Fibroblast of upper back skin (primary cell): ENCODE measurements around the gene PRKCSH.
"Not testable (repeated sequence)": the region's sequence is repeated elsewhere in the genome, so short reads cannot be mapped to it uniquely, and the experiment has no call there.

Source experiments
- DNase-seq: peaks from one replicate; pipeline ENCODE4 v3.0.0-alpha.2; 2013

PRKCSH gene, protein sequence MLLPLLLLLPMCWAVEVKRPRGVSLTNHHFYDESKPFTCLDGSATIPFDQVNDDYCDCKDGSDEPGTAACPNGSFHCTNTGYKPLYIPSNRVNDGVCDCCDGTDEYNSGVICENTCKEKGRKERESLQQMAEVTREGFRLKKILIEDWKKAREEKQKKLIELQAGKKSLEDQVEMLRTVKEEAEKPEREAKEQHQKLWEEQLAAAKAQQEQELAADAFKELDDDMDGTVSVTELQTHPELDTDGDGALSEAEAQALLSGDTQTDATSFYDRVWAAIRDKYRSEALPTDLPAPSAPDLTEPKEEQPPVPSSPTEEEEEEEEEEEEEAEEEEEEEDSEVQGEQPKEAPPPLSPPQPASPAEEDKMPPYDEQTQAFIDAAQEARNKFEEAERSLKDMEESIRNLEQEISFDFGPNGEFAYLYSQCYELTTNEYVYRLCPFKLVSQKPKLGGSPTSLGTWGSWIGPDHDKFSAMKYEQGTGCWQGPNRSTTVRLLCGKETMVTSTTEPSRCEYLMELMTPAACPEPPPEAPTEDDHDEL

DNA sequence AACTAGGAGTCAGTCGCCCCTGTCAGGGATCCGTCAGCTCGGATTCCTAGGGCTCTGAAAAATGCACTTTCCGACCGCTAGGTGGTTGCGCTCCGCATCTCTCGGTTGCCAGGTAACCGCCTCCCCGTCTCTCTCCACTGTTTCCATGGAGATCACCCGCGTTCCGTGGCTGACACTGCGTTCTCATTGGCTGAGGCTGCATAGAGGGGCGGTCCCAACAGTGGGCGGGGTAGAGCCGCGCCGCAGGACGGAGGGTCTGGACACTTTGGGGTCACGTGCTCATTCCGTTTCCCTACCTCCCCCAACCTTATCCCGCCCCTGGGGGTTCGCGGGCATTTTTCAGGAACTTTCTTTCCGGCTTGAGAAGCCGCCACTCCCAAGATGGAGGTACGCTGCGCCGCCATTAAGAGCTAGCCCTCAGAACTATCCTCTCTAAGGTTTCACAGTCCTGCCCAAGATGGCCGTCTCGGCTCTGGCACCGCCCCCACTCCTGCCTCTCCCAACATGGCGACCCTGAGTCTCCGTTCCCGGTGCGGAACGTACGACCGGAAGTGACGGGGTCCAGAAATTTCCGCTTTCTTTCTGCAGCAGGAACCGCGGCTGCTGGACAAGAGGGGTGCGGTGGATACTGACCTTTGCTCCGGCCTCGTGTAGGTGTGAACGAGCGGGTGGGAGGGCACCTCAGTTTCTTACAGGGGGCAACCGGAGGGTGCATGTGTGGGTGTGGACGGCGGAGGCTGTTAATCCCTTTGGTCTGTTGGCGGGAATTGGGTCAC, at the start of gene PRKCSH, which contains the start of gene ODAD3:
TSS of gene PRKCSH (plus strand) at position 579 of the 776 bp plus-strand sequence. CDS start 483 bp downstream, outside the sequence.
TSS of gene ODAD3 (minus strand) at position 65 of the 776 bp plus-strand sequence. CDS start 105 bp downstream, outside the sequence.
- DNase-seq = peak; percentile 100

DNA sequence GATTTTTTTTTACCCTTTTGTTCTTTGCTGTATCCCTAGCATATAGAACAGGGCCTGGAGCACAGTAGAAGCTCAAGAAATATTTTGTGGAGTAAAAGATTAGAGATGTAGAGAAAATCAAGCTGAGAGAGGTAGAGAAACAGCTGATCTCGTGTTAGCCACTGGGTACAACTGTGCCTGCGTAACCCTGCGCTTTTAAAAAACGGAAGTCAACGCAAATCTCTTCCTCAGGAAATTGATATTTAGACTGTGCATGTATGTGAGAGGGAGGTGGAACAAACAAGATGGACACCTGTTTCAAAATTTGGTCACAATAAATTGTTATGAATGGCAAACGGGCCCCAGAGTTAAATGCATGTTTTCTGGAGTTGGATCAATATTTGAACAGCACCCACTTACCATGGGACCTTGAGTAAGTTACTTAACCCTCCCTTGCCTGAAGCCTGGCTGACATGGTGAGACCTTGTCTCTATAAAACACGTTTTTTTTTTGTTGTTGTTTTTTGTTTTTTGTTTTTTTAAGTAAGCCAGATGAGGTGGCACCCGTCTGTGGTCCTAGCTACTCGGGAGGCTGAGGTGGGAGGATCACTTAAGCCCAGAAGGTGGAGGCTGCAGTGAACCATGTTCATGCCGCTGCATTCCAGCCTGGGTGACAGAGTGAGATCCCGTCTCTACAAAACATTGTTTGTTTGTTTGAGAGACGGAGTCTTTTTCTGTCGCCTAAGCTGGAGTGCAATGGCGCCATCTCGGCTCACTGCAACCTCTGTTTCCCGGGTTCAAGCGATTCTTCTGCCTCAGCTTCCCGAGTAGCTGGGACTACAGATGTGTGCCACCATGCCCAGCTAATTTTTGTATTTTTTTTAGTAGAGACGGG, 48.0 kb upstream of the PRKCSH start:
- no peak for DNase-seq

DNA sequence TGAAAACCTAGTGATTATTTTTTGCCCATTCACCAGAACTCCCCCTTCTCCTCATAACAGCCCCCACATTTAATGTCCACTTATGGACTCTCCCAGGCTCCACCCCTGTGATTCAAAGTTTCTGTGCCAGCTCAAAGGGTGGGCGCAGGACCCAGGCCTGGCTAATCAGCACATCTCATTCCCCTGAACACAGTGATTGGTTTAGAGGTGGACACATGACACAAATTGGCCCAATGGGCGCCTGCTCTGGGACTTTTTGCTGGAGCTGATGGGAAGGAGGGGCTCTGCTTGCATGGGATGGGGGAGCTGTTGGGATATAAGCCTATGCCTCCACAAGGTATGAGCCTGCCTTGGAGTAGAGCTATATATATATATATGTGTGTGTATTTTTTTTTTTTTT, 45.1 kb upstream of the PRKCSH start:
- DNase-seq = no peak

DNA sequence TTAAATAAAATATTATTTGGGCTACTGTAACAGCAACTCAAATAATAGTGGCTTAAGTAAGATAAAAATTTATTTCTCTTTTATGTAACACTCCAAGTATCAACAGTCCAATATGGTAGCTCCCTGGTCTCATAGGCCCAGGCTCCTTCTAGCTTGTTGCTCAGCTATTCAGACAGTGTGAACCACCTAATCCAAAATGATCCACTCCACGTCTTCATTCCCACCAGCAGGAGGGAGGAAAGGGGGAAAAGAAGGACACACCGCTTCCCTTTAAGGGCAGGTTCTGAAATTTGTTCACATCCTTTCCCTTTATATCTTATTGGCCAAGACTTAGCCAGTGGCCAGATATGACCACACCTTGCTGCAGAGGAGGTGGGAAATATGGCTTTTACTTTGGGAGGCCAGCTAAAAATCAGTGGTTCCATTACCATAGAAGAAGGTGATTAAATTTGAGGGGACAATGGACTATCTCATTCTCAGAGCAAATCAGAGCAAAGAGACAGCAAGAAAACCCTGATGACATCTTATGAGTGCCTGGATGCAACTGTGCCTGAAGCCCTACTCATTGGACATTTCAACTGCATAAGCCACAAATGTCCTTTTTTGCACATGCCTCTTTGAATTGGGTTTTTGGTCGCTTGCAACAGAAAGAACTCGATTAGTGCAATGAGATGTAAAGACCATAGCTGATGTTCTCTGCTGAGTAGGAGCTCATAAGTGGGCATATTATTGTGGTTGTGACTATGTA, 44.3 kb upstream of the PRKCSH start:
- no peak for DNase-seq

DNA sequence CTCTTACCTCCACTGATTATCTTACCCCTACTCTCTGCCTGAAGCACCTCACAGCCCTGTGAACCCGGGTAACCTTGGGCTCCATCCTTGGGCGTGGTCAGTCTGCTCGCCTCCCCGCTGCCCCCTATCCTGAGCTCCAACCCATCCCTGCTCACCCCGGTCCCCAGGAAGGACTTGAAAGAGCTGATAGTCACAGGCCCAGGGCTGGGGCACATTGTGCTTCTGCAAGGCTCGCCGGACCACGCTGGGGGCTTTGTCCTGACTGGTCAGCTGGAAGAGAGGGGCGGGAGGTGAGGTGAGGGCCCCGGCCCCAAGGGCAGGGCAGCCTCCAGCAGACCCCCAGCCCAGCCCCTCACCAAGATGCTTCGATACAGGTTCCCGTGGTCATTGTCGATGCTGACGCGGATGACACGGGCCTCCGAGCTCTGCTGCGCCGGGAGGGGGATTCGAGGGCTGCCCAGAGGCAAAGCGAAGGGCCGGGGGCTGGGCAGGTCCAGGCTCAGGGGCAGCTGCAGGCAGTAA, 38.3 kb upstream of the PRKCSH start:
- DNase-seq = no peak

DNA sequence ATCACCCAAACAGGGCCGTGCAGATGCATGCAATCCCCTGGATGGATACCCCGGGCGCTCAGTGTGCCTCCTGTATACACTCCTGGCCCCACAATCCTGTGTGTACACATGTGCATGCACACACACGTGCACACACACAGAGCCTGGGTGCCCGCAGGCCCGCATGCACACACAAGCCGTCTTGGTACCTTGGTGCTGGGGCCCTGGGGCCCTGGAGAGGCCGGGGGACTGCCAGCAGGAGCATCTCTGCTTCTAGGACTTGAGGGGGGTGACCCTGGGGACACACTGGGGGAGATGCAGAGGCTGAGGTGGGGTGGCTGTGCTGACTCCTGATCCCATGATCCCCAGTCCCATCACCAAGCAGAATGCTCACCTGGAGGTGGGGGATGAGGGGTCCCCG, 35.8 kb upstream of the PRKCSH start:
- DNase-seq = no peak

DNA sequence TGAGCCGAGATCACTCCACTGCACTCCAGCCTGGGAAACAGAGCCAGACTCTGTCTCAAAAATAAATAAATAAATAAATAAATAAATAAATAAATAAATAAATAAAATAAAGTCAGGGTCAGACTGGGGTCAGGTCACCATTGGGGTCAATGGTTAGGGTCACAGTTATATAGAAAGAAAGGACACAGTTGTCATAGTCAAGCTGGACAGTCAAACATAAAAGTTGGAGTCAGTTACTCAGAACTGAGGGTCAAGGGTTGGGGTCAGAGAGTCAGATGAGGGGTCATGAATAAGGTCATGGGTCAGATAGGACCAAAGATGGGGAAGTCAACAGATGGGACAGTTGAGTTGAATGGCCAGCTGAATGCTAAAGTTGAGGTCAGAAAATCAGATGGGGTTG, 34.6 kb upstream of the PRKCSH start:
- no peak for DNase-seq

DNA sequence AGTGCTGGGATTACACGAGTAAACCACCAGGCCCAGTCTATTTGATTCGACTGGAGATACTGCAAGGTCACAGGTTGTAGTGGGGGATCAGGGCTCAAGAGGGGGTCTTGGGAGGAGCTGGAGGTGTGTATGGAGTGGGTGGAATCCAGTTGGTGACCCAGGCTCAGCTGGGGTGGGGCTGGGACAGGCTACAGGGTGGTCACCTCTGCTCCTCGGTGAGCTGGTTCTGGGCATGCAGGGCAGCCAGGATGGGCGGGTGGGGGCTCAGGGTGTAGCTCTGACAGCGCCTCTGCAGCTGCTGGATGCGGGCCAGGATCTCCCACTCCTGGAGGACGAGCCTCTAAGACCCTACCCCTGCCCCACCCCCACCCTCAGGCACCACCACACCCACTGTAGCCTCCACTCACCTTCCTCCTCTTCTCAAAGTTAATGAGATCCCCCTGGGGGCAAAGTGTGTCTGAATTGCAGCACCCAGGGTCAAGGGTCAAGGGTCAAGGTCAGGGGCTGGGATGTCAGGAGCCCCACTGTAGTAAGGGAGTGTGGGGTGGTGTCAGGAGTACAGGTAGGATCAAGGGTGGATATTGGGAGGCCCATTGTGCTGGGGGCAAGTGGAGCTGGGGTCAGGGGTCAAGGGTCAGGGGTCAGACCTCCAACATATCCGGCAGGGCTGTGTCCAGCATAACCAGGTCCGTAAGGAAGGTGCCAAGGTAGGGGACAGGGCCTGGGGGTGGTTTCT, 33.5 kb upstream of the PRKCSH start:
- DNase-seq = no peak

DNA sequence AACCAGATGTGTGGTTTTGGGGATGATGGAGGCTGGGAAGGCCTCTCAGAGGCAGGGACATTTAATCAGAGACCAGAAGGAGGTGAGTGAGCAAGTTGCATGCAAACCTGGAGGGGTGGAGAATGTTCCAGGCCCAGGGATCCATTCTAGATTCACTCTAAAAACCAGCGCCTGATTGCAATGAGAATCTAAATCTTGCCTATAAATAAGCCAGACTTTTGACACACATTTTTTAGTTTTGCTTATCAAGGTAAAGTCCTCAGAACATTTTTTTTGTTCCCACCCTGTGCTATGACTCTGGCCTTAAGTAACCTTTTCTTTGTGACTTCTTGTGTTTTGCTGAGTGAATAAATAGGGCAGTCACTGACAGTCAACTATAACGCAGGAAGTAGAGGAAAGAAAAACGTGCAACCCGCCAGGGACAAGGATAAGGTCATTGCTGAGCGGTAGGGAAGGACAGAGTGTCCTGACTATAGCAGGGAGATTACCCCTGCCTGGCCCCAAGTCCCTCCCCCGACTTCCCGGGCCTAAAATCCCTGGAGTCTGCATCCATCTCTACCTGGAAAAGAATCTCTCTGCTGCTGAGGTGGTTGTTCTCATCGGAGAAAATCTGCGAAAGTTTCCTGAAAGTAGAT, 30.7 kb upstream of the PRKCSH start:
- DNase-seq = no peak

DNA sequence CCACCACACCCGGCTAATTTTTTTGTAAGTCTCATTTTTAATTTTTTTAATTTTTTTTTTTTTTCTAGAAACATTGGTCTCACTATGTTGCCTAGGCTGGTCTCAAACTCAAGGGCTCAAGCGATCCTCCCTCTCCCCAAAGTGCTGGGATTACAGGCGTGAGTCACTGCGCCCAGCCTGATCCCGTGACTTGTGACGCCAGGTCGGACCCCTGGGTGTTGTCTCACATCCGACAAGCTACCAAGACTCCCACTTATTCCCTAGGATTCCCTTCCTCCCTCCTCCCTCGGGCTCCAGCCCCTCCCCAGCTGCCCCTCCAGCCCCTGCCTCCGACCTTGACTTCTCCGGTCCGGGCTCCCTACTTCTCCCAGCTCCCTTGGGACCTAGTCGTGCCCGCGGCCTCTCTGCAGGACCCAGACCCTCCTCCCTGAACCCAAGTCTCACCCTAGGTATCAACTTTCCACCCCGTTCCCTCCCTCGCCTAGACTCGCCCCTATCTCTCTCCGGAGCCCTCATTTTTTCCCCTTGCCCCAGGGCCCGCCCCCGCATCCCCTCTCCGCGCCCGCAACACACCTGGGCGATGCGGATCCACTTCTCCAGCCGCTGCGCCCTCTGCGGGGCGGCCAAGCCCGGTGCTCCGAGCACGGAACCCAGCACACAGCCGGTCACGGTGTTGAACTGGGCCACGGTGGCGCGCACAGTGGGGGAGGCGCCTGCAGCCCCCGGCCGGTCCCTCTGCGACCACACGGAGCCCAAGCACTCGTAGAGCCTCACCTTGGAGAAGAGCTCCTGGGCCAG, 29.4 kb upstream of the PRKCSH start:
- DNase-seq = no peak

DNA sequence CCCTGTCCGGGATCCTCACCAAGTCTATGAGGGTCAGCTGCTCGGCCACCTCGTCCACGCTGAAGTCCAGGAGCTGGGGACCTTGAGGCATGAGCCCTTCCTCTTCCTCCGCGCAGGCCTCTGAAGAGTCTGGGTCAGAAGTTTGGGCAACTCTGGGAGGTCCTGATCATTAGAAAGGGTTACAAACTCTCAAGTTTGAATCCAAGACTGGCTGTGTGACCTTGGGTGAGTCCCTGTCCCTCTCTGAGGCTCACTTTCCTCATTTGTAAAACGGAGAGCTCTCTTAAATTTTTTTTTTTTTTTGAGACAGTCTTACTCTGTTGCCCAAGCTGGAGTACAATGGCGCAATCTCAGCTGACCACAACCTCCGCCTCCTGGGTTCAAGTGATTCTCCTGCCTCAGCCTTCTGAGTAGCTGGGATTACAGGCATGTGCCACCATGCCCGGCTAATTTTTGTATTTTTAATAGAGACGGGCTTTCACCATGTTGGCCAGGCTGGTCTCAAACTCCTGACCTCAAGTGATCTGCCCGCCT, 28.7 kb upstream of the PRKCSH start:
- not testable (repeated sequence) for DNase-seq

DNA sequence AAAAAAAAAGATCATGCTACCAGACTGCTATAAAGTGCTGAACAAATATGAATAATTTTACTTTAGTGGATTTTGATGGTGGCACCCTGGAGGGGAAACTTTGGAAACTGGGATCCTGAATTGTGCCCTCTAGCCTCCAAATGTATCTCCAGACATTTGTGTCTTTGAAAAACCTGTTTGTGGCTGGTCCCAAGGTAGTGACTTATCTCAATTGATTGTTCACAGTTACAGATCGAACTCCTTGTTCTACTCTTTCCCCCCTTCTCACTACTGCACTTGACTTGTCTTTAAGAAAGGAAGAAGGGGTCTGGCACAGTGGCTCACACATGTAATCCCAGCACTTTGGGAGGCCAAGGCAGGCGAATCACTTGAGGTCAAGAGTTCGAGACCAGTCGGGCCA, 26.8 kb upstream of the PRKCSH start:
- no peak for DNase-seq

DNA sequence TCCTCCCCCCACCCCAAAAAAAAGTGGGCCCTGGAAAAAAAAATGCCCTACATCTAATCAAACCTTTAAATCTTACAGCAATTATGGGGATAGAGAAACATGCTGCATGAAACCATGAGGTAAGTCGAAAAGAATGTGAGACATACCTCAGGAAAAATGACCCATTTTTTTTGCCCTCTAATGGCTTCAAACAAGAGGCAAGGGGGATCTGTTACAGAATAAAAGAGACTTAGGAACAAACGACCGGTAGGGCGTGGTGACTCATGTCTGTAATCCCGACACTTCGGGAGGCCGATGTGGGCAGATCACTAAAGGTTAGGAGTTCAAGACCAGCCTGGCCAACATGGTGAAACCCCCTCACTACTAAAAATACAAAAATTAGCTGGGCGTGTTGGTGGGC, 24.8 kb upstream of the PRKCSH start:
- DNase-seq = peak; percentile 40

DNA sequence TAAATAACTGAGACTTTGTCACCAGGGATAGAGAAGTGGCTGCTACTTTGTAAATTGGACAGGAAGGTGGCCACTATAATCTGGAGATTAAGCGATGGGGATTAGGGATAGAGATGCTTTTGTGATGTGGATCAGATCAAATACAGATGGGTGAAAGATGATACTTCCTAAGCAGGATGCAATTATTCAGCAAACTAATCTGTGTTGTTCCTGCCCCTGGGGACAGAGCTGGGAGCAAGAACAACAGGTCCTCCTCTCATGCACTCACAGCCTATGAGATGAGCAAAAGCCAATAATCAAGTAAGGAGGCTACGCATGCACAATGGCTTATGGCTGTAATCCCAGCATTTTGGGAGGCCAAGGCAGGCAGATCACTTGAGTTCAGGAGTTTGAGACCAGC, 20.9 kb upstream of the PRKCSH start:
- no peak for DNase-seq

DNA sequence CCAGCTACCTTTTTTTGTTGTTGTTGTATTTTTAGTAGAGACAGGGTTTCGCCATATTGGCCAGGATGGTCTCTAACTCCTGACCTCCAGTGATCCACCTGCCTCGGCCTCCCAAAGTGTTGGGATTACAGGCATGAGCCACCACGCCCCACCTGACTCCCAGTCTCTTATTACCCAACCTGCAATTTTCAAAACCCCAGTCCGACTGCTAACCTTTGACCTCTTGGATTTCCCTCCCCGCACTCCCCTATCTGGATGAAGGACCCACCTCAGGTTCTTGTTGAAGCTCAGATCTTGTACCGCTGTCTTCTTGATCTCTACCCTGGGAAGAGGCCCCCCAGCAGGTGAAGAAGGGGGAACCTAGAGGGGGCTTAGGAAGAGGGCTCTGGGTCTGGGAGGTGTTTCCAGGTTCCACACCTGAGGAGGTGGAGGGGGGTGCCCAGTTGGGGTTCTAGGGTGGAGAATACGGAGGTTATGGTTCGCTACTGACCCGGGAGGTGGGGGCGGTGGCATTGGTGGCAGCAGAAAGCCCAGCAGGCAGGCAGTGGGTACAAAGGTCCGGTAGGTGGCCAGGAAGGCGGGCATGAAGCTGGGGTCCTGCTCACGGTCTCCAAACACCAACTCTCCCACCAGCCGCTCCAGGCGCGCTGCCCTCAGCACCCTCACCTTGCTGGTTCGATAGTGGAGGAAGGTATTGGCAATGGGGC, 18.9 kb upstream of the PRKCSH start:
- DNase-seq = no peak

DNA sequence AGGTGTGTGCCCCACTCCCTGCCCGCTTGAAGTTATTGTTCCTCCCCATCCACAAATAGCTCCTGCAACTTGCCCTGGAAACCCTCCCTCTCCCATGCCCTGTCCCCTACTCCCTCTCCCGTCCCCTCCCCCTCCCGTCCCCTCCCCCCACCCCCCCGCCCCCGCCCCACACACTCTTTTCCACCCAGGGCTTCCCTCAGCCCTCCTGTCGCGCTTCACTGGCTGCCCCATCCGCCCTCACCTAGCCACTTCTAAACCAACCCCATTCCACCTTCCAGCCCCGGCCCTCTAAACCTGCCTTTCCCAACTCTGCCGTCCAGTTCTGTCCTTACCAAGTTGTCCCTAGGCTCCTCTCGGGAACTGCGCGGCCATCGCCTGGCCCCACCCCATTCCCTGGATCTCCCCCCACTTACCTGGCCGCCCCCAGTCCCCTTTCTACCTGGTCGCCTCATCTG, 17.3 kb upstream of the PRKCSH start:
- no peak for DNase-seq

DNA sequence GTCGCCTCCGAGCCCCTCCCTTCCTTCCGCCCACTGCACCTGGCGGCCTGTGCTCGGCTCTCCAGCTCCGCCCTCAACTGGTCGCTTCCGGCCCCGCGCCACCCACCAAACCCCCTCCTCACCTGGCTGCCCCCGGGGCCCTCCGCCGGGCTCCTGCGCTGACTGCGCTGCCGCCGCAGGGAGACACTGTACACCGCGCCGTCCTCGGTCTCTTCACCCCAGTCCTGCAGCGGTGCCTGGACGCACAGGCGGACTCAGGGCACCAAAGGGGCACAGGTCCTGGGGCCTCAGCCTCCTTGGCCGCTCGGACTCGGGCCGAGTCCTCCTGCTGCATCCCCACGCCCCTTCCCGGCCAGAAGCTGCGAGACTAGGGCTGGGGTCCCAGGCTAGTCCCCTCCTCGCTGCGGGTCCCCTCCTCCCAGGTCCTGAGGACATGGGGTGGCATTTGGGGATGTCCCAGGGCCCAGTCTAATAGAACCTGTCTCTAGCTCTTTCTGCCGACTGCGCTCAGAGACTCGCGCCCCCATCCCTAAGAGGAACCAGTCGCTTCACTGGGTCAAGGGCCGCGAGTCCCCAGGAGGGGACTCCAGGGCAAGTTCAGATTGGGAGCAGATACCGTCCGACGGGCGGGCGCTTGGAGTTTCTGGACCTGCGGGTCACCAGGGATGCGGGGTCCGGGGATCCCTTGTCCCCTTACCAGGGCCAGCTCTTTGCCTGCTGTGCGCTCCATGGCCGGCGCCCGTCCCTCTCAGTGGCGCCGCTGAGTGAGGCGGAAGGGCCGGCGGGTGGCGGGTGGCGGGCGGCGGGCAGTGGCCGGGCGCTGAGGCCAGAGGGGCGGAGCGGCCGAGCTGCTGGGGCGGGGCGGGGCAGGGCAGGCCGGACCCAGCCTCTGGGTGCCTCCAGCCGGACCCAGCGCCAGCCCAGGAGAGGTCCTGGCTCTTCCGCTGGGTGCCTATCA, 16.6 kb upstream of the PRKCSH start, which contains the start of gene RGL3:
TSS of gene RGL3 (minus strand) at position 766 of the 958 bp plus-strand sequence. CDS start at position 730, 36 bp downstream.
- DNase-seq = no peak
